ENCODE measurements around the gene TNFRSF8. TPM values are rescaled to one million over a fixed set of nuclear protein-coding genes. Genes with fewer than 3 reads are reported as not detected.

TNFRSF8 gene
- polyA plus RNA-seq = 0.40 TPM

DNA sequence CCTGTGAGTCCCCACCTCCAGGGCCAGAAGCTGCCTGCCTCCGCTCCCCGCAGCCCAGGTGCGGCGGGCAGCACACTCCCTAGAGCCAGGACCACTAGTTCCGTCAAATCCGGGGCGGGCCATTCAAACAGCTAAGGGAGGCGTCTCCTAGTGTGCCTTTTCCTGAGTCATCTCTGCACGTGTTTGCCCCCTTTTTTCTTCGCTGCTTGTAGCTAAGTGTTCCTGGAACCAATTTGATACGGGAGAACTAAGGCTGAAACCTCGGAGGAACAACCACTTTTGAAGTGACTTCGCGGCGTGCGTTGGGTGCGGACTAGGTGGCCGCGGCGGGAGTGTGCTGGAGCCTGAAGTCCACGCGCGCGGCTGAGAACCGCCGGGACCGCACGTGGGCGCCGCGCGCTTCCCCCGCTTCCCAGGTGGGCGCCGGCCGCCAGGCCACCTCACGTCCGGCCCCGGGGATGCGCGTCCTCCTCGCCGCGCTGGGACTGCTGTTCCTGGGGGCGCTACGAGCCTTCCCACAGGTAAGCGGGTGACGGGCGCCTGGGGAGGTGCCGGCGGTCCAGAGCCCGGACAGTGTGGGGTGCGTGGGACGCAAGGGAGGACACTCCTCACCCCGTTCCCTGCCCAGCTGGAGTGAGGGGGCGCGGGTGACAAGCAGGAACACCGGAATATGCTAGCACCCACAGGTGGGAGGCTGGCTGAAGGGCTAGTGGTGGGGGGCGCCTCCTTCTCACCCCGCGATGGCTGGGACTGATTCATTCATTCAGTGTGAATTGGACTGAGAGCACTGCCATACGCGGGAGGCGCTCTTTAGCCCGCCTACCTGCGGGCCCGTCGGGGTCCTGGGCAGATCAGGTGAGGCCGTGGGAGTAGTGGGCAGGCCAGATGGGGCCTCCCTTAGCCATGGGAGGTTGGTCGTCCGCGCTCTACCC lies at the start of gene TNFRSF8:
TNFRSF8 (plus strand) TSS at position 163 of the 932 bp plus-strand sequence; CDS start at position 459, 296 bp downstream.
- Mint-ChIP-seq H3K27ac (peak within 1 kb of the TSS in 1 of 3 donors; percentile 71), H3K36me3 (no peaks in the 10 kb centered on the region), H3K9me3 (peaks cover 0 to 6% (median 0%) of the 10 kb centered on the region in 3 donors), H3K27me3 (peaks cover 42% of the 10 kb centered on the region), H3K4me3 (peak within 1 kb of the TSS; percentile 30 to 93 (median 85)), H3K4me1 (peaks cover 27 to 39% (median 37%) of the 10 kb centered on the region in 3 donors)

- Mint-ChIP-seq H3K27me3 (no peaks in the 10 kb centered on the region), H3K9me3 (no peaks in the 10 kb centered on the region), H3K4me1 (peaks cover 4 to 7% (median 4%) of the 10 kb centered on the region in 3 donors), H3K36me3 (peaks cover 5% of the 10 kb centered on the region), H3K27ac (peak overlapping the region in 1 of 3 donors; percentile 39), H3K4me3 (peak overlapping the region in 1 of 4 donors; percentile 72)
Measured at GRCh38 chr1:12014141-12014991, 48.7 kb upstream of the TNFRSF8 start.

DNA sequence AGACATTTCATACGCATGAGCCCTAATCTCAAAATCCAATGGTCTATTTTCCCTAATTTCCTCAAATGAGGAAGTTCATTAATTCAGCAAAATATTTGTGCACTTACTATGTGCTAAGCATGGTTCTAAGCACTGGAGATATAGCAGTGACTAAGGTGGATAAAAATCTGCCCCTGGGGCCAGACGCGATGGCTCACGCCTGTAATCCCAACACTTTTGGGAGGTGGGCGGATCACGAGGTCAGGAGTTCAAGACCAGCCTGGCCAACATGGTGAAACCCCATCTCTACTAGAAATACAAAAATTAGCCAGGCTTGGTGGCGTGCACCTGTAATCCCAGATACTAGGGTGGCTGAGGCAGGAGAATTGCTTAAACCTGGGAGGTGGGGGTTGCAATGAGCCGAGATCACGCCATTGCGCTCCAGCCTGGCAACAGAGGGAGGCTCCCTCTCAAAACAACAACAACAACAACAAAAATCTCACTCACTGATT lies 48.1 kb upstream of the TNFRSF8 start:
- Mint-ChIP-seq H3K27ac (peak overlapping the region in 1 of 3 donors; percentile 39), H3K4me1 (peaks cover 4 to 10% (median 7%) of the 10 kb centered on the region in 3 donors), H3K9me3 (no peaks in the 10 kb centered on the region), H3K4me3 (no peak overlapping the region), H3K36me3 (no peaks in the 10 kb centered on the region), H3K27me3 (no peaks in the 10 kb centered on the region)

GRCh38 chr1:12015499-12015898 lies 47.6 kb upstream of the TNFRSF8 start:
- no peaks in the 10 kb centered on the region for H3K36me3 Mint-ChIP-seq

DNA sequence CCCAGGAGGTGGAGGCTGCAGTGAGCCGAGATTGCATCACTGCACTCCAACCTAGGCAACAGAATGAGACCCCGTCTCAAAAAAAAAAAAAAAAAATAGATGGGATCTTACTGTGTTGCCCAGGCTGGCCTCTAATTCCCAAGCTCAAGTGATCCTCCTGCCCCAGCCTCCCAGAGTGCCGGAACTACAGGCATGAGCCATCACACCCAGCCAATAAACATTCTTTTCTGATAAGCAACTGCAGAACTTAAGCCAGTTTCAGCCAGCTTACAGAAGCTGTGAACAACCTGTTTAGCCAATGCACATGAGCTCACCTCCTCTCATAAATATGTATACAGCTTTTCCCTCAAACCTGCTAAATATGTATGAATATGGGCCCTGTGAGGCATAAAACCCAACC lies 46.9 kb upstream of the TNFRSF8 start:
- Mint-ChIP-seq H3K36me3 (no peaks in the 10 kb centered on the region), H3K27me3 (no peaks in the 10 kb centered on the region), H3K9me3 (no peaks in the 10 kb centered on the region), H3K27ac (no peak overlapping the region), H3K4me1 (peaks cover 4 to 13% (median 12%) of the 10 kb centered on the region in 3 donors), H3K4me3 (peak overlapping the region in 1 of 4 donors; percentile 4)

More at GRCh38 chr1:12015499-12015898, 47.6 kb upstream of the TNFRSF8 start:
- Mint-ChIP-seq H3K4me3 (no peak overlapping the region), H3K4me1 (peaks cover 4 to 13% (median 11%) of the 10 kb centered on the region in 3 donors), H3K27ac (no peak overlapping the region), H3K27me3 (no peaks in the 10 kb centered on the region), H3K9me3 (no peaks in the 10 kb centered on the region)

DNA sequence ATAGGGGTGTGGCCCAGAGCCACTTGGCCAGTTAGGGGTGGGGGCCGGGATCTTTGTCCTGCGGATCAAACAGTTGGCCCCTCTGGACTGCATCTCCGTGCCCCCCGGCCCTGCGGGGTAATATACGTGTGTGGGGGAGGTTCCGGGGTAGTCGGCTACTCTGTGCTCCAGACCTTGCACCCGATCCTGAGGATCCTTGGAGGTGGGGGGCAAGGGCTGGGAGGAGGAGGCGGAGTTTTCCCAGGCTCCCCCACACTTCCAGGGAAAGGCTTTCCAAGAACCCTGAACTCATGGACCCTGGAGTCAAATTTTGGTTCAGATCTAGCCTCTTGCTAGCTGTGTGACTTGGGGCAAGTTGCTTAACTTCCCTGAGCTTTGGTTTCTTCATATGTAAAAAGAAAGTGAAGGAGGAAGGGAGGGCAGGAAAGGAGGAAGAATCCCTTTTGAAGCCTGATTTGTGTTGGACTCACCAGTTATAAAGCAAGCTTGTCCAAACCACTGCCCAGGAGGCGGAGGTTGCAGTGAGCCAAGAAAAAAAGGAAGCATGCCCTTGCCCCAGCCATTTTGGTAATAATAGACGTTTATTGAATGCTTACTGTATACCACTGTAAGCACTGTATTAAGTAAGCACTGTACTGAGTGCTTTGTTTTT lies 43.1 kb upstream of the TNFRSF8 start:
- Mint-ChIP-seq H3K4me3 (peak overlapping the region; percentile 79 to 96 (median 92)), H3K27me3 (no peaks in the 10 kb centered on the region), H3K27ac (peak overlapping the region in 2 of 3 donors; percentile 46 to 98), H3K4me1 (peaks cover 4 to 16% (median 9%) of the 10 kb centered on the region in 3 donors), H3K9me3 (no peaks in the 10 kb centered on the region), H3K36me3 (peaks cover 4% of the 10 kb centered on the region)

DNA sequence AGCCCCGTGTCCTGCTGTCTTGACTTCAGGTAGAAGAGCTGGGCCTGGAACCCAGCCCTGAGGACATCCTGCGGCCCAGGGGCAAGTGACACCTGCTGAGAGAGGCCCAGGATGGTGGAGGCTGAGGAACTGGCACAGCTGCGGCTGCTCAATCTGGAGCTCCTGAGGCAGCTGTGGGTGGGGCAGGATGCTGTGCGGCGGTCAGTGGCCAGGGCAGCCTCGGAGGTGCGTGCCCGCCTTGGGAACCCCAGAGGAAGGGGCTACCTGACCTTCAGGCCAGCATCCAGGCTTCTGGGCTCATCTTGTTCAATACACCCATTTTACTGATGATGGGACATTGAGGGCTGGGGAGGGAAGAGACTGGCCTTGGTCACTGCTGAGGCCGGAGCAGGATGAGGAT lies 41.5 kb upstream of the TNFRSF8 start:
- Mint-ChIP-seq H3K4me1 (peaks cover 4 to 19% (median 9%) of the 10 kb centered on the region in 3 donors), H3K9me3 (no peaks in the 10 kb centered on the region), H3K27ac (no peak overlapping the region), H3K27me3 (no peaks in the 10 kb centered on the region), H3K36me3 (peaks cover 7% of the 10 kb centered on the region), H3K4me3 (peak overlapping the region in 2 of 4 donors; percentile 28 to 45)

- peaks cover 8% of the 10 kb centered on the region for H3K36me3 Mint-ChIP-seq
- peaks cover 4 to 19% (median 9%) of the 10 kb centered on the region in 3 donors for H3K4me1 Mint-ChIP-seq
- no peaks in the 10 kb centered on the region for H3K9me3 Mint-ChIP-seq
- H3K27ac Mint-ChIP-seq = no peak overlapping the region
- peak overlapping the region in 2 of 4 donors; percentile 45 to 52 for H3K4me3 Mint-ChIP-seq
- H3K27me3 Mint-ChIP-seq = no peaks in the 10 kb centered on the region
Measured at GRCh38 chr1:12022036-12022435, 41.1 kb upstream of the TNFRSF8 start.

DNA sequence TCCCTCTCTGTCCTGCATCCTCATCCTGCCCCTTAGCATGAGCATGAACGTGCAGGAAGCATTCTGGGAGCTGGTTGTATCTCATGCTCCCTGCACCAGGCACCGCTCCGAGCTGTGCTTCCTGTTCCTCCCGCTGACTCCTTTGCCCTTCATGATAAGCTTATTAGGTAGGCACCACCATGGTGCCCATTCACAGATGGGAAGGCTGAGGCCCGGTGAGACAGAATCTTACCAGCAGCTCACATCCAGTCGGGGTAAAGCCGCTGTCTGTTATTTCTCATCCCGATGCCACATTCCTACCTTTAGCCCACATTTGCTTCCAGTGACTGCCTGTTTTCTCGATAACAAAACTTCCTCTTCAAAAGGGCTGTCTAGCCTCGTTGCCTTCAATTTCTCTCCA lies 36.5 kb upstream of the TNFRSF8 start:
- no peaks in the 10 kb centered on the region for H3K27me3 Mint-ChIP-seq
- peaks cover 11% of the 10 kb centered on the region for H3K36me3 Mint-ChIP-seq
- peak overlapping the region in 1 of 4 donors; percentile 28 for H3K4me3 Mint-ChIP-seq
- H3K27ac Mint-ChIP-seq = no peak overlapping the region
- peaks cover 0 to 13% (median 9%) of the 10 kb centered on the region in 3 donors for H3K4me1 Mint-ChIP-seq
- no peaks in the 10 kb centered on the region for H3K9me3 Mint-ChIP-seq

DNA sequence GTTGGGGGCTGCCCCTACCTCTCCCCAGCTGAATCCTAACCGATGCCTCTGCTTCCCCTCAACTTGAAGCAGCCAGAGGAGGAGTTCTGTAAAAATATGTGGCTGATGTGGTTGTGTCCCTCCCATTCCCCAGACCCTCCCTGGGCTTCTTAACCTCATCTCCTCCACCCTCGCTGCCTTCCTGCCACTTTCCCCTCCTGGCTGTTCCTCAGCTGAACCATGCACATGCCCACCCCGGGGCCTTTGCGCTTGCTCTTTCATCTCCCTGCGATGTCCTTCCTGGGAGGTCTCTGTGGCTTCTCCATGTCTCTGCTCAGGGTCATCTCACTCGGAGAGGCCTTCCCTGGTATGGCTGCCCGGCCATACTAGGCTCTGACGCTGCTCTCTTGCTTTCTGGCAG lies 34.9 kb upstream of the TNFRSF8 start:
- Mint-ChIP-seq H3K27me3 (no peaks in the 10 kb centered on the region), H3K4me3 (no peak overlapping the region)

GRCh38 chr1:12028957-12029511 lies 34.1 kb upstream of the TNFRSF8 start:
- Mint-ChIP-seq H3K4me1 (peaks cover 0 to 9% (median 8%) of the 10 kb centered on the region in 3 donors), H3K27me3 (no peaks in the 10 kb centered on the region), H3K9me3 (no peaks in the 10 kb centered on the region), H3K27ac (no peak overlapping the region), H3K4me3 (no peak overlapping the region), H3K36me3 (peaks cover 11% of the 10 kb centered on the region)

More for the DNA sequence above, 34.9 kb upstream of the TNFRSF8 start:
- peaks cover 11% of the 10 kb centered on the region for H3K36me3 Mint-ChIP-seq
- H3K4me1 Mint-ChIP-seq = peaks cover 0 to 9% (median 8%) of the 10 kb centered on the region in 3 donors
- H3K9me3 Mint-ChIP-seq = no peaks in the 10 kb centered on the region
- no peak overlapping the region for H3K27ac Mint-ChIP-seq

DNA sequence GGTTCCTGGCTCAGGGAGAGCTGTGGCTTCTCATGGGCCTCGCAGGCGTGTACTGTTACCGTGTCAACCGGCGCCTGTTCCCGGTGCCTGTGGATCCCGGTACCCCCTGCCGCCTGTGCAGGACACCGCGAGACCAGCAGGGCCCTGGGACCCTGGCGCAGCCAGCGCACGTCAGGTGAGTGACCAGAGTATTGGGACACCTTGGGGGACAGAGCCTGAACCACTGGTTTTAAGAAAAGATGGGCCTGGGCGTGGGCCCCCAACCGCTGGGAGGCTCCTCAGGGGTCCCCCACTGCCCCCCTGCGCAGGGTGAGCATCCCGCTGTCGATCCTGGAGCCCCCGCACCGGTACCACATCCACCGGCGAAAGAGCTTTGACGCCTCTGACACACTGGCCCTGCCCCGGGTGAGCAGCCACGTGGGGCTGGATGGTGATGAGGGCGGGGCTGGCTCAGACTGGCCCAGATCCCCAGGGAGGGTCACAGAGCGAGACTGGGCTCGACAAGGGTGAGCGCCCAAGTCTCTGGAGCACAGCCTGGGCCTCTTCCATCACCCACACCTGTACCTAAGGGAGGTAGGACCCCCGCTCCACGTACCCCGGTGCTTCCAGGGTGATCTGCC lies 33.3 kb upstream of the TNFRSF8 start:
- peak overlapping the region in 1 of 4 donors; percentile 82 for H3K4me3 Mint-ChIP-seq
- no peaks in the 10 kb centered on the region for H3K9me3 Mint-ChIP-seq
- peaks cover 7% of the 10 kb centered on the region for H3K36me3 Mint-ChIP-seq
- no peaks in the 10 kb centered on the region for H3K27me3 Mint-ChIP-seq
- H3K4me1 Mint-ChIP-seq = peaks cover 0 to 8% (median 7%) of the 10 kb centered on the region in 3 donors
- H3K27ac Mint-ChIP-seq = no peak overlapping the region

- Mint-ChIP-seq H3K9me3 (no peaks in the 10 kb centered on the region), H3K36me3 (peaks cover 7% of the 10 kb centered on the region), H3K4me3 (peak overlapping the region in 1 of 4 donors; percentile 5), H3K27ac (no peak overlapping the region), H3K27me3 (no peaks in the 10 kb centered on the region), H3K4me1 (peaks cover 0 to 7% (median 7%) of the 10 kb centered on the region in 3 donors)
Measured at GRCh38 chr1:12031039-12031980, 31.8 kb upstream of the TNFRSF8 start.
